Neural progenitor cell (in vitro differentiated cells): ENCODE measurements around the gene PCGF1.

Experiments
- EZH2 ChIP-seq: fragments of 200-600 bp; sonication (generic); IDR thresholded peaks from 2 replicates; pipeline ENCODE4 v1.6.1; 2017; ENCODE audit warnings: antibody characterized with exemption, mild to moderate bottlenecking, moderate library complexity
- TF ChIP-seq, protein P1 (sequence below): fragments of 200-600 bp; sonication (generic); IDR thresholded peaks from 2 replicates; pipeline ENCODE4 v1.5.1; 2017; ENCODE audit warnings: antibody characterized with exemption, mild to moderate bottlenecking

GRCh38 chr2:74474481-74474880 lies 33.0 kb downstream of the PCGF1 start:
- TF ChIP-seq, protein P1, sequence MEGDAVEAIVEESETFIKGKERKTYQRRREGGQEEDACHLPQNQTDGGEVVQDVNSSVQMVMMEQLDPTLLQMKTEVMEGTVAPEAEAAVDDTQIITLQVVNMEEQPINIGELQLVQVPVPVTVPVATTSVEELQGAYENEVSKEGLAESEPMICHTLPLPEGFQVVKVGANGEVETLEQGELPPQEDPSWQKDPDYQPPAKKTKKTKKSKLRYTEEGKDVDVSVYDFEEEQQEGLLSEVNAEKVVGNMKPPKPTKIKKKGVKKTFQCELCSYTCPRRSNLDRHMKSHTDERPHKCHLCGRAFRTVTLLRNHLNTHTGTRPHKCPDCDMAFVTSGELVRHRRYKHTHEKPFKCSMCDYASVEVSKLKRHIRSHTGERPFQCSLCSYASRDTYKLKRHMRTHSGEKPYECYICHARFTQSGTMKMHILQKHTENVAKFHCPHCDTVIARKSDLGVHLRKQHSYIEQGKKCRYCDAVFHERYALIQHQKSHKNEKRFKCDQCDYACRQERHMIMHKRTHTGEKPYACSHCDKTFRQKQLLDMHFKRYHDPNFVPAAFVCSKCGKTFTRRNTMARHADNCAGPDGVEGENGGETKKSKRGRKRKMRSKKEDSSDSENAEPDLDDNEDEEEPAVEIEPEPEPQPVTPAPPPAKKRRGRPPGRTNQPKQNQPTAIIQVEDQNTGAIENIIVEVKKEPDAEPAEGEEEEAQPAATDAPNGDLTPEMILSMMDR: no peak
- TF ChIP-seq EZH2: no peak
